Endometrial microvascular endothelial cells (primary cell): ENCODE data around the gene LAMTOR1. TPM values are rescaled to one million over a fixed set of nuclear protein-coding genes. Genes with fewer than 3 reads are reported as not detected.
"Not testable (repeated sequence)": the region's sequence is repeated elsewhere in the genome, so short reads cannot be mapped to it uniquely, and the experiment has no call there.

Experiments used
- in situ Hi-C: cut with HindIII; loops from 2 replicates; pipeline ENCODE4 v1.10.0; 2017; ENCODE audit warnings: low sequenced_read_pairs, low pct_unique_long_range_greater_than_20kb; ENCODE audit errors: inconsistent ontology term
- total RNA-seq: library from RNA; depleted of rRNA; stranded (reverse); fragments of >200 nt; gene quantifications from one replicate; pipeline ENCODE4 v1.2.3, GENCODE V29; 2015; ENCODE audit errors: inconsistent ontology term

LAMTOR1 gene
- 138 TPM for total RNA-seq

DNA sequence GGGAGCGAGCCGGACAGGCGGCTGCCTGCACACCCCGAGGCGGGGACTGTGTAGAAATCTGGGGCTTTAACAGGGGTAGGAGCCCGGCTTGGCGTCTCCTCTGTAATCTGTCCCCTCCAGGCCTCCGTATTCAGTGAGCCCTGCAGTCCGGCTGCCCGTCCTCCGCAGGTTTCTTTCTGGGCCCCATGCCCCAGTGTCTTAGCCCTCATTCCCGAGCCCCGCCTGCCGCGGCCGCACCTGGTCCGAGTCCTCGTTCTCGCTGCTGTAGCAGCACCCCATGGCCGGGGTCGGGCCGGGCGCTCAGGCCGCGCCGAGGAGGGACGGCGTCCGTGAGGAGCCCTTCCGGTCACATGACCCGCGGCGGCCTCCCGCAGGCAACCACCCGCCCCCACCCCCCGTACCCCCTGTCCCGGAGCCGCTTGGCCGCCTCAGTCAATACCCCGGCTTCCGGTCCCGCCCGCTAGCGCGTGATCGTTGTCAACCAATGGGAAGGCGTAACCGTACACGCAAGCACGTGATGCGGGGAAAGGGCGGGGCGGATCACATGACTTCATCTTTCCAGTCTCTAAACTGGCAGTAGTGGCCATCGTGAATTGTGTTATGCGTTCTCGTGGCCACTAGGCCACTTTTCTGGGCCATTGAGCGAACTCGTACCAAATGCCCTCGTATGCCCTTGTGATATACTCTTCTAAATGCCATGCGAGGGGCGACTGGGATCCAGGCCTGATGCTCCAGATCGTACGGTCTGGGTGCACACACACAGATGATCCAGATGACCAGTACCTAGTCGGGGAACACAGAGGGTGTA, at the start of gene LAMTOR1:
Gene LAMTOR1 (minus strand): TSS at position 352 of the 808 bp plus-strand sequence. CDS start 73 bp downstream, at position 279.
- in situ Hi-C loops: no loop called here

DNA sequence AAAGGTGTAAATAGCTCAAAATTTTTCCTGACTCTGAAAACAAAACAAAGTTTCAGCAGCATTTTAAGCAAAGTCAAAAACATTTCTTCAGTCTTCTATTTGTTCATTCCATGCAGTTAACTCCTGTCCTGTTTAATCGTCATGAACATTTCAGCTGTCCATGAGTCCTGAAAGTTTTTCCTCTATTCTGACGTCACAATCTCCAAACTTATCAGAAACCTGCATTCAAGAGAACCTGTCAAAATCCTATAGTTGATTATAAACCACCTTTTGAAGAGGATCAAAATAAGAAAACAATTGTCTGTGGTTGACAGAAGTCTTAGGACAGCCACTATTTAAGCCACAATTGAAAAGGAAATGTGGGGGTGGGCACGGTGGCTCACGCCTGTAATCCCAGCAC, 47.8 kb upstream of the LAMTOR1 start:
- in situ Hi-C loops: no loop called here

DNA sequence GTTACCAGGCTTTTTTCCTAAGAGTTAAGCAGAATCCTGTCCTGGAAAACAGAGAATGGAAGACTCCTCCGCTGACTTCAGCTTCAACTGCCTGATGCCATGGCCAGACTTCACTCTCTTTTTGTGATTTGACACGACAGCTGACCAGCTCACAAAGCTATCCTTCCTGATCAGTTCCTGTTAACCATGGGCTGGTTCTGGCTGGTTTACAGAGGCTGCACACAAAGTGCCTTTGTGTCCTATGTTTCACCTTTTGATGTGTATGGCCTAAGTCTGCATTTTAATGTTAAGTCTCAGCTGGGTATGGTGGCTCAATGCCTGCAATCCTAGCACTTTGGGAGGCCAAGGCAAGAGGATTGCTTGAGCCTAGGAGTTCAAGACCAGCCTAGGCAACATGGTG, 43.5 kb upstream of the LAMTOR1 start:
- in situ Hi-C loops: no loop called here

DNA sequence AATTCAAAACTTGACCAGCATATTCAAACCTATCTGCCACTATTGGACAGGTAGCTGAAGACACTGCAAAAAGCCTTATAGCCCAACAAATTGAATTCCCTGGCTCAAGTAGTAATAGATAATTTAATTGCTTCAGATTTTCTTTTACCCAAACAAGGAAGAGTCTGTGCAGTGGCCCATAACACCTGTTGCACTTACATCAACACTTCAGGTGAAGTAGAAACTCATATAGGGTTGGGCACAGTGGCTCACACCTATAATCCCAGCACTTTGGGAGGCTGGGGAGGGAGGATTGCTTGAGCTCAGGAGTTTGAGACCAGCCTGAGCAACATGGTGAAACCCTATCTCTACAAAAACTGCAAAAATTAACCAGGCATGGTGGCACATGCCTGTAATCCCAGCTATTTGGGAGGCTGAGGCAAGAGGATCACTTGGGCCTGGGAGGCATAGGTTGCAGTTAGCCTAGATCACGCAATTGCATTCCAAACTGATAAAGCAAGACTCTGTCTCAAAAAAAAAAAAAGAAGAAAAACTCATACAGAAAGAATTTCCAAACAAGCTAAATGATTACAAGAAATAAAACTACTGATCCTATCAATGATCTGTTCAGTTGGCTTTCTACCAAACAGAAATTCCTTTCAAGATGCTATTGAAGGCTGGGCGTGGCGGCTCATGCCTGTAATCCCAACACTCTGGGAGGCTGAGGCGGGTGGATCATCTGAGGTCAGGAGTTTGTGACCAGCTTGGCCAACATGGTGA, 41.9 kb upstream of the LAMTOR1 start:
- in situ Hi-C loops: no loop called here

DNA sequence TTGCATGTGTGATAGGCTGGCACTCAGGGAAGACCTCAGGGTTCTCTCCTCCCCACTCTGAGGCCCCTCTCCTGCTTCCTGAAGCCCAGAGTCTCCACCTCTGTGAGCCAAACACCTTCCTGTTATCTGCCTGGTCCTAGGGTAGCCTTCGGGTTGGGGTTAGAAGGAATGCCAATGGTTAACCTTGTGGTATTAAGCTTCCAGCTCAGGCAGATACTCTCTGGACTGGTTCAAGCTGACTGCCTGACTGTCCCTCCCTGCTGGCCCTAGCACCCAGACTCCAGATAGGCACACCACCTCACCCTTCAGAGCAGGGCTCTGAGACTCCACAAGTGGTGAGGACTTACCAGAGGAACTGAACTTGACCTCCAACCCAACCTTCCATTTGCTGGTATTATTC, 39.4 kb upstream of the LAMTOR1 start:
- in situ Hi-C loops: not testable (repeated sequence)

DNA sequence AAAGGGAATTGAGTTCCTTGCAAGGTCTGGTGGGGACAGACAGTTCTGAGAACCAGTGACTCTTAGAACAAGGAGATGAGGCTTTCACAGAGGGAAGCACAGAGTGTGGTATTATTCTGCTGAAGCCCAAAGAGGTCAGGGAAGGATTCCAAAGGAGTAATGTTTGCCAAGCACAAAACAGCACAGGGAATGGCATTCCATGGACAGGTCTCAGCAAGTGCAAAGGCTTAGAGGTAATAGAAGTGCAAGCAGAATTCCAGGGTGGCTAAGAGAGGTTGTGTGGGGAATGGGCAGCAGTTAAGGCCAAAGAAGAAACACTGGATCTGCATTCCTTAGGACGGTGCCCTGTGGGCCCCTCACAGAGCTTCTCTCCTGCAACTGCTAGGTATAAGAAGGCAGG, 39.0 kb upstream of the LAMTOR1 start:
- in situ Hi-C loops: not testable (repeated sequence)

DNA sequence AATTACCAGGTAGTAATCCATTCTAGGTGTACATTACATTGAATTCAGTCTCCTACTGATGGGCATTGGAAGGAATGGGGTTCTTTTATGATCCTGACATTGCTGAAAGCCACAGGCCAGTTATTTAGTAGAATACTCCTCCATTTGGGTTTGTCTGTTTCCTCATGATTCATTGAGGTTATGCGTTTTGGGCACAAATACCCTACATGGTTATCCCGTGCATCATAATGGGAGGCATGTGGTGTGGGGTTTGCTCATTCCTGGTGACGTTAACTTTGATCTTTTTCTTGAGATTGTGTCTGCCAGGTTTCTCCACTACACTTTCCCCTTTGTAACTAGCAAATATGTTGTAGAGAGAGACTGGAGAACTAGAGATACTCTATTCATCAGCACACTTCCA, 38.0 kb upstream of the LAMTOR1 start:
- in situ Hi-C loops: no loop called here

DNA sequence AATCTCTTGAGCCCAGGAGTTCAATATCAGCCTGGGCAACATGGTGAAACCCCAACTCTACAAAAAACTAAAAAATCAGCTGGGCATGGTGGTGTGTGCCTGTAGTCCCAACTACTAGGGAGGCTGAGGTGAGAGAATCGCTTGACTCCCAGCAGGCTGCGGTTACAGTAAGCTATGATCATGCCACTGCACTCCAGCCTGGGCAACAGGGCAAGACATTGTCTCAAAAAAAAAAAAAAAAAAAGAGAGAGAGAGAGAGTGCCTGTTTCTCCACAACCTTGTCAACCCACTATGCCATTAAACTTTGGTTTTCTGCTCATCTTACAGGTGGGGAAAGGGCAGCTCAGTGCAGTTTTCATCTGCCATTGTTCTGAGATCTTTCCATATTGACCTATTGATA, 37.6 kb upstream of the LAMTOR1 start:
- in situ Hi-C loops: no loop called here

DNA sequence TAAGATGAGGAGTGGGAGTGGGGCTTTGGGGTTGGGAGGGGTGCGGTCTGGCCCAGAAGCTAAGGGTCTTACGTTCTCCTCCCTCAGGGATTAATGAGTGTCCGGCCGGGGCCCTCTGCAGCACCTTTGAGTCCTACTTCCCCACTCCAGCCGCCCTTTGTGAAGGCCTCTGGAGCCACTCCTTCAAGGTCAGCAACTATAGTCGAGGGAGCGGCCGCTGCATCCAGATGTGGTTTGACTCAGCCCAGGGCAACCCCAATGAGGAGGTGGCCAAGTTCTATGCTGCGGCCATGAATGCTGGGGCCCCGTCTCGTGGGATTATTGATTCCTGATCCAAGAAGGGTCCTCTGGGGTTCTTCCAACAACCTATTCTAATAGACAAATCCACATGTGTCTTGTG, 36.4 kb upstream of the LAMTOR1 start:
- in situ Hi-C loops: no loop called here

DNA sequence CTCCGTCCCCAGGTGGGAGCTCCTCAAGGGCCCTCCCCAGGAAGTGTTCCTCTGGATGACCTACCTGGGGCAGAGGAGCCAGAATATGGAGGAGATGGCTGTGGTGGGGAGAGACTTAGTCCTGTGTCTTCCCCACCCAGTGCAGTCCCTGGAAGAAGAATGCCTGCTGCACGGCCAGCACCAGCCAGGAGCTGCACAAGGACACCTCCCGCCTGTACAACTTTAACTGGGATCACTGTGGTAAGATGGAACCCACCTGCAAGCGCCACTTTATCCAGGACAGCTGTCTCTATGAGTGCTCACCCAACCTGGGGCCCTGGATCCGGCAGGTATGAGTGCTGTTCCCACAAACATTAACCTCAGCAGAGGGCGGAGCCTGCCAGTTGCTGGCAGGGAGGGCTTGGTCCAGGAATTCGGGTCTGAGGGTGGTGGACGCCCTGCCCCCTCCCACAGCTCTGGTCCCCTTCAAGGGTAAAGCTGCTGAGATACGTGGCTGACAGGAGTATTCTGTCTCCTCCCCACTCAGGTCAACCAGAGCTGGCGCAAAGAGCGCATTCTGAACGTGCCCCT, 35.8 kb upstream of the LAMTOR1 start:
- in situ Hi-C loops: no loop called here

DNA sequence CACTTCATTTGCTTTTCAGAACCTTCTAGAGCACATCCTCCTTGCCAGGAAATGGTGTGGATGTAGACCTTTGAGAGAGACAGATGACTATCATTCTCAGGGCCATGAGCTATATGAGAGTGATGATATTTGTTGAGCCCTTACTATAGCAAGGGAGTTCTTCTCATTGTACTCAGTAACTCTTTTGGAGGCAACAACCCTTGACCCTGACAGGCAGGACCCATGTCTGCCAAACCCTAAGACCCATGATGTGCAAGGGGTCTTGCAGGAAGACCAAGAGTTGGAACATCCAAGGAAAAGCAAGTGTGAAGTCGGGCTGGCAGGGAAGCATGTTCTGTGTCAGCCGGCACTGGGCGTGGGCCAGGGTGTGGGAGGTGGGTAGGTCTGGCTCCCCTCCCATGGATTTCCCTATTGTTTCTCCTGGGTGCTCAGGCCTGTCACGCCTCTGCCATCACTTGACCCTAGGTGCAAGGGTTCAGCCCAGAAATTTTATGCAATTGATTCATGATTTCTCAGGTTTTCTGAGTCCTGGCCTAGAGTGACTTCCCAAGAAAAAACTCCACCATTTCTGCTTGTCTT, 33.7 kb upstream of the LAMTOR1 start:
- in situ Hi-C loops: no loop called here

DNA sequence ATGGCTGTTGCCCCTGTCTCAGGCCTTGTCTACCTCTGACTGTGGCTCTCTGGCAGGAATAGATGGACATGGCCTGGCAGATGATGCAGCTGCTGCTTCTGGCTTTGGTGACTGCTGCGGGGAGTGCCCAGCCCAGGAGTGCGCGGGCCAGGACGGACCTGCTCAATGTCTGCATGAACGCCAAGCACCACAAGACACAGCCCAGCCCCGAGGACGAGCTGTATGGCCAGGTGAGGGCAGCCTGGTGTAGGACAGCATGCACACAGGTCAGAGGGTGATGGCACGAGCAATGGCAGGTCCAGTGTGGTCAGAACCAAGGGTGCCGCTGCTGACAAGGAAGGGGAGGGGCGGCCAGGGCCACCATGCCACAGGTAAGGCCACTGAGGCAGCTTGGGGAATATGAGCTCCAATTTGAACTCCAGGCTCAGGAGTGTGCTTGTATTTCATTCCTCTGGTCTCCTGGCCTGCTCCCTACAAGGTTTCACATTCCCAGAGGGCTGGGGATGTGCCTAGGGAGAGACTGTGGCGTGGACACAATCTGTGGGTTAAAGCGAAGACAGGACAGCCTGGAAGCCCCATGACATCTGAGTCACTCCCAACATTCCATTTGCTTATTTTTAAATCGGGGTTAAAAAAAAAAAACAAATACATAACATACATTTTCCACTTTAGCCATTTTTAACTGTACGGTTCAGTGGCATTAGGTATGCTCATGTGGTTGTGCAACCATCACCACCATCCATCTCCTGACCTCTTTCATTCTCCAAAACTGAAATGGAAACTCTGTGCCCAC, 33.0 kb upstream of the LAMTOR1 start:
- in situ Hi-C loops: no loop called here

DNA sequence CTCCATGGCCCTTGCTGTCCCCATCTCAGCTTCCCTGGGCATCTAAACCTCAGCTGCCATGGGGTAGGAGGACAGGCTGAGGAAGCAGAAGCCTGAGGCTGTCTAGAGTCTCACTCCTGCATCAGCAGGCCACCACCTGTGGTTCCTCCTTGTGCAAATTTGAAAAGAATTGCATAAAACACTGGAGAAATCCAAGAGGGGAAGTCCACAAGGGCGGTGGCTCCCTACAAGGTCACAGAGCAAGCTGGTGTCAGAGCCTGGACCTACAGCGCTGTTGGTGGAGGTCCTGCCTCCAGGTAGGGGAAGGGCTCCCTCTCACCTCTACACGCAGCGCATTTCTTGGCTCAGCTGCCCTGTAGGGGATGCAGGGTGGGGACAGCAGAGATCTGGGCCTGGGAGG, 32.4 kb upstream of the LAMTOR1 start, which contains the start of gene FOLR3:
Gene FOLR3 (plus strand): TSS at position 253 of the 400 bp plus-strand sequence. CDS start 228 bp downstream, outside the sequence.
- in situ Hi-C loops: not testable (repeated sequence)

DNA sequence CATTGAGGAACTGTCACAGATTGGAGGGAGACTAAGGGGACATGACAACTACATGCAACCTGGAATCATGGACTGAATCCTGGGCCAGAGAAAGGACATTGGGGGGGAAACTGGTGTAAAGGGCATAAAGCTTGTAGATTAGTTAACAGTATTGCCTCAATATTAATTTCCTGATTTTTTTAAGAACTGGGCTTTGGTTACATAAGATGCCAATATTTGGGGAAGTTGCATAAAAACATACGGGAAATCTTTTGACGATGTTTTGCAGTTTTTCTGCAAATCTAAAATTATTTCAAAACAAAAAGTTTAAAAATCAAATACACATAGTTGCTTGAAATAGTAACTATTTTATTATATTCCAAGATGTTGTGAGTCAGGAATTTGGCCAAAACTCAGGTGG, 29.5 kb upstream of the LAMTOR1 start:
- in situ Hi-C loops: no loop called here

DNA sequence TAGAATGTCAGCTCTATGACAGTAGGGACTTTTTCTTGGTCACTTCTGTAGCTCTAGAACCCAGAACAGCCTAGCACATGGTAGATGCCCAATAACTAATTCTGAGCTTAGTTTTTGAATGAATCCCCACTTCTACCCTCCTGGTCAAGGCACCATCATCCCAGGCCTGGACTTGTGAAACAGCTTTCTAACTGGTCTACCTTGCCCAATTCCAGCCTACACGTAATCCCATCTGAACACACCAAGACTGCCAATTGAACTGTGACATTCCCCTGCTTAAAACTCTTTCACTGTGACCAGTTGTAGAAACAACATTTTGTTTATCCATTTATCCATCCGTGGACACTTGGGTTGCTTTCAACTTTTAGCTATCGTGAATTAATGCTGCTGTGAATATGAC, 26.3 kb upstream of the LAMTOR1 start:
- in situ Hi-C loops: no loop called here

DNA sequence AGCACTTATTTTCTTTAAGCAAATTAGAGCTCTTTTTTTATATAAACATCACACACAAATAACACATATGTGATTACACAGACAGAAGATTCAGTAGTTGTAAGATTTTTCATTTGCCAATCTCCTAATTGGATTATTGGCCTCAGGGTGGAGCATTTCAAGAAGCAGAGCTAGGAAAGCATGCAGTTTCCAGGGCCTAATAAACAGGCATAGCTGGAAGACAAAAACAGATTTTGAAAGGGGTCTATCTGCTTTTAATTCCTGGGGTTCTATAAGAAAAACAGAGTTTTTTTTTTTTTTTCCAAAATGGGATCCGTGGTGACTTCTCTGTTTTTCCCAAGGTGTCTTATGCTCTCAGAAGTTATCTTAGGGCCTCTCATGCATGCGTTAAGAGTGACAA, 24.8 kb upstream of the LAMTOR1 start:
- in situ Hi-C loops: no loop called here

DNA sequence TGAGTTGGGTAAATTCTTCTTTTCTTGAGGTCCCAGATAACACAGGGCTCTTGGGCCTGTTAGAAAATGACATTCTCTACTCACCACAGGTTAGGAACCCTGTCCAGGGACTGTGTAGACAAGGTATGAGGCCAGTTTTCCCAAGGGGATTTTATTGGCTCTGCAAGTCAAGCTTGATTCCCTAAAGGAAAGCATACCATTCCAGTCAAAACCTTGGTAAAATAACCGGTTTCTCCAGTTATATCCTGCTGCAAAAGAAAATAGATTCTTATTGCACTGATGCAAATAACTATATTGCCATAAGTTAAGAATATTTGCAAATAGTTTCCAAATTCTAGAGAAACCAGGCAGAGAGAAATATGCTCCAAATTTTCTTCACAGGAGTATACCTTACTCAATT, 22.9 kb upstream of the LAMTOR1 start:
- in situ Hi-C loops: no loop called here

DNA sequence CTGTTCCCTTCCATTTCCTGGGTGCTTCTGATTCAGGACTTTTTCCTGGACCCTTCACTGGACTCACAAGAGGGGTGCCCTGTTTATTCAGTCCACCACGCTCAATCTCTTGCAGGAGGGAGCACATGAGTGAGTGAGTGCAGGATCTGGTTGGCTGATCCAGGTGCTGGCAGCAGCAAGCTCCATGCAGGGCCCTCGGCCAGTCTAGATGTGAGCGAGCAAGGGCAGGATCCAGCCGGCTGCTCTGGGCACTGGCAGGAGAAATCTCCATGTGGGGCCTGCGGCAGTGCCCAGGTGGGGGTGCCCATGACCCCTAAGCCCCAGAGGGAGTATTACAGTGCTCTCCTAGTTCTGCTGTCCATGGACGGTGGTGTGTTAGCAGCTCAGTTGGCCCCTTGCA, 20.9 kb upstream of the LAMTOR1 start:
- in situ Hi-C loops: no loop called here
